Measurements from ENCODE around the gene STX16. TPM values are rescaled to one million over a fixed set of nuclear protein-coding genes. Genes with fewer than 3 reads are reported as not detected.
A peak's percentile ranks its signal among the peaks of the same experiment; 100 is the strongest.

Gene STX16
- 92.4 TPM for polyA plus RNA-seq (2012; ENCODE audit: insufficient read depth, insufficient read length)

GRCh38 chr20:58650776-58651558 is at the start of gene STX16:
Gene STX16, plus strand, starts transcription at chr20:58651283. Its CDS starts 724 bp downstream, at chr20:58652007.
- H3K4me3 ChIP-seq (ENCODE audit: low read length) = peak within 1 kb of the TSS; percentile 98
- DNase-seq (ENCODE audit: low read depth, low spot score) = peak; percentile 91

- no peak overlapping the region for H3K4me3 ChIP-seq (ENCODE audit: low read length)
- DNase-seq (ENCODE audit: low read depth, low spot score) = no peak
Measured at GRCh38 chr20:58602124-58602523, 49.0 kb upstream of the STX16 start.

GRCh38 chr20:58603721-58604120 is 47.4 kb upstream of the STX16 start:
- no peak for DNase-seq (ENCODE audit: low read depth, low spot score)
- H3K4me3 ChIP-seq (ENCODE audit: low read length) = no peak overlapping the region

GRCh38 chr20:58604128-58604881 is 46.8 kb upstream of the STX16 start:
- DNase-seq (ENCODE audit: low read depth, low spot score) = no peak

GRCh38 chr20:58605292-58606065 is 45.6 kb upstream of the STX16 start:
- no peak for DNase-seq (ENCODE audit: low read depth, low spot score)
- no peak overlapping the region for H3K4me3 ChIP-seq (ENCODE audit: low read length)

More at GRCh38 chr20:58604128-58604881, 46.8 kb upstream of the STX16 start:
- H3K4me3 ChIP-seq (ENCODE audit: low read length) = no peak overlapping the region

- no peak for DNase-seq (ENCODE audit: low read depth, low spot score)
- H3K4me3 ChIP-seq (ENCODE audit: low read length) = no peak overlapping the region
Measured at GRCh38 chr20:58606184-58606583, 44.9 kb upstream of the STX16 start.

GRCh38 chr20:58608096-58608840 is 42.8 kb upstream of the STX16 start:
- no peak for DNase-seq (ENCODE audit: low read depth, low spot score)
- H3K4me3 ChIP-seq (ENCODE audit: low read length) = no peak overlapping the region

- DNase-seq (ENCODE audit: low read depth, low spot score) = no peak
- H3K4me3 ChIP-seq (ENCODE audit: low read length) = no peak overlapping the region
Measured at GRCh38 chr20:58609026-58609425, 42.1 kb upstream of the STX16 start.

GRCh38 chr20:58610071-58610800 is 40.8 kb upstream of the STX16 start:
- DNase-seq (ENCODE audit: low read depth, low spot score) = no peak
- H3K4me3 ChIP-seq (ENCODE audit: low read length) = no peak overlapping the region

GRCh38 chr20:58610811-58611210 is 40.3 kb upstream of the STX16 start:
- no peak for DNase-seq (ENCODE audit: low read depth, low spot score)
- H3K4me3 ChIP-seq (ENCODE audit: low read length) = no peak overlapping the region

- H3K4me3 ChIP-seq (ENCODE audit: low read length) = no peak overlapping the region
- DNase-seq (ENCODE audit: low read depth, low spot score) = no peak
Measured at GRCh38 chr20:58611236-58612030, 39.6 kb upstream of the STX16 start.

- DNase-seq (ENCODE audit: low read depth, low spot score) = no peak
- no peak overlapping the region for H3K4me3 ChIP-seq (ENCODE audit: low read length)
Measured at GRCh38 chr20:58612121-58612691, 38.9 kb upstream of the STX16 start.

GRCh38 chr20:58613061-58613854 is 37.8 kb upstream of the STX16 start:
- H3K4me3 ChIP-seq (ENCODE audit: low read length) = no peak overlapping the region
- no peak for DNase-seq (ENCODE audit: low read depth, low spot score)

- no peak for DNase-seq (ENCODE audit: low read depth, low spot score)
- no peak overlapping the region for H3K4me3 ChIP-seq (ENCODE audit: low read length)
Measured at GRCh38 chr20:58614366-58614765, 36.7 kb upstream of the STX16 start.

GRCh38 chr20:58614984-58615760 is 35.9 kb upstream of the STX16 start:
- H3K4me3 ChIP-seq (ENCODE audit: low read length) = no peak overlapping the region
- no peak for DNase-seq (ENCODE audit: low read depth, low spot score)

GRCh38 chr20:58616411-58616810 is 34.7 kb upstream of the STX16 start:
- no peak overlapping the region for H3K4me3 ChIP-seq (ENCODE audit: low read length)
- no peak for DNase-seq (ENCODE audit: low read depth, low spot score)
